K562 (cell line): ENCODE data around the gene SPDYE3. TPM values are rescaled to one million over a fixed set of nuclear protein-coding genes. Genes with fewer than 3 reads are reported as not detected.
A peak's percentile ranks its signal among the peaks of the same experiment; 100 is the strongest.
"Not testable (repeated sequence)": the region's sequence is repeated elsewhere in the genome, so short reads cannot be mapped to it uniquely, and the experiment has no call there.

Experiments used
- AFF1 ChIP-seq, 2 experiments: fragments of 450-650 bp; IDR thresholded peaks; 2 replicates each; pipeline ENCODE4 v1.6.1; 2018; ENCODE audit warnings: mild to moderate bottlenecking in 2 of 2, low read depth in 1 of 2; ENCODE audit not compliant: partially characterized antibody in 2 of 2
- ATF1 ChIP-seq, 2 experiments: fragments of 450-650 bp in 1 of 2; IDR thresholded peaks; 2 replicates each; pipeline ENCODE4 v1.6.1; 2016; ENCODE audit warnings: missing compliant biosample characterization in 1 of 2, missing genetic modification characterization in 1 of 2
- HIVEP1 ChIP-seq: fragments of 250-450 bp; sonication (Bioruptor Pico); IDR thresholded peaks from 2 replicates; pipeline ENCODE4 v1.4.0; 2020; ENCODE audit warnings: mild to moderate bottlenecking
- LEF1 ChIP-seq: fragments of 450-650 bp; IDR thresholded peaks from 2 replicates; pipeline ENCODE4 v1.6.1; 2016; ENCODE audit warnings: mild to moderate bottlenecking
- RHOXF2B ChIP-seq: fragments of 250-450 bp; sonication (Bioruptor Pico); conservative IDR thresholded peaks from 2 replicates; pipeline ENCODE4 v1.5.1; 2021
- SIN3A ChIP-seq, 2 experiments: fragments of 150-350 bp in 1 of 2; IDR thresholded peaks; 2 replicates each; pipeline ENCODE4 v1.6.1; 2011 to 2016; ENCODE audit warnings: borderline replicate concordance in 2 of 2, low read depth in 2 of 2, low read length in 2 of 2, mild to moderate bottlenecking in 2 of 2, moderate library complexity in 2 of 2; ENCODE audit not compliant: control insufficient read depth in 1 of 2
- SMARCA4 ChIP-seq: fragments of 450-650 bp; IDR thresholded peaks from 2 replicates; pipeline ENCODE4 v1.6.1; 2016
- SMARCA5 ChIP-seq: fragments of 450-650 bp; IDR thresholded peaks from 2 replicates; pipeline ENCODE4 v1.6.1; 2016
- TFE3 ChIP-seq: fragments of 450-650 bp; formaldehyde crosslinking; IDR thresholded peaks from 2 replicates; pipeline ENCODE4 v1.4.0; 2020; ENCODE audit warnings: mild to moderate bottlenecking, mixed read lengths
- VEZF1 ChIP-seq: fragments of 200-800 bp; sonication (Bioruptor generic); IDR thresholded peaks from 2 replicates; pipeline ENCODE4 v1.6.1; 2017; ENCODE audit warnings: missing genetic modification characterization, missing compliant biosample characterization
- ZBTB26 ChIP-seq: fragments of 450-650 bp; formaldehyde crosslinking; IDR thresholded peaks from 2 replicates; pipeline ENCODE4 v1.4.0; 2022; ENCODE audit warnings: missing genetic modification characterization
- ZNF23 ChIP-seq: fragments of 250-450 bp; sonication (Bioruptor Pico); IDR thresholded peaks from 2 replicates; pipeline ENCODE4 v1.4.0; 2020; ENCODE audit warnings: mild to moderate bottlenecking
- polyA plus RNA-seq, 8 experiments: library from polyadenylated mRNA; depleted of rRNA in 4 of 8; stranded (reverse) in 5 of 8; unstranded in 3 of 8; fragments of >200 nt; fragmentation: Nextera tagmentation in 2 of 8; fragmentation: Illumina TruSeq in 1 of 8; extraction: Ambion mirVana in 2 of 8; extraction: Trizol in 1 of 8; gene quantifications; 2 replicates each; pipeline versions ENCODE4 v1.2.1 to v1.2.3, GENCODE V29; 2011 to 2014; ENCODE audit warnings: inconsistent platforms in 1 of 8, missing spikeins in 1 of 8
- total RNA-seq, 7 experiments: library from RNA; depleted of rRNA in 6 of 7; stranded (reverse); fragments of >200 nt in 6 of 7; fragmentation: Illumina TruSeq in 2 of 7; extraction: Trizol in 2 of 7; gene quantifications; 2 replicates each; pipeline versions ENCODE4 v1.2.1 to v1.2.3, GENCODE V29; 2011 to 2021; ENCODE audit warnings: low replicate concordance in 1 of 7
- TF ChIP-seq, protein P1 (sequence below): fragments of 250-450 bp; sonication (Bioruptor Pico); IDR thresholded peaks from 2 replicates; pipeline ENCODE4 v1.4.0; 2020
- TF ChIP-seq, protein P2 (sequence below): fragments of 250-450 bp; sonication (Bioruptor Pico); IDR thresholded peaks from 2 replicates; pipeline ENCODE4 v1.9.0; 2021; ENCODE audit warnings: mild to moderate bottlenecking, inconsistent platforms

Gene SPDYE3
- total and polyA plus RNA-seq, 9 of the 15 experiments (the other 6 are each of a cell fraction or from before 2014, with no cell fraction given): 0.04 to 3.3 (median 1.2) TPM; not detected in 6

GRCh38 chr7:100344560-100345287 lies 37.2 kb downstream of the SPDYE3 start (continued):
- peak in 1 of 2 experiments; percentile 76 for TF ChIP-seq AFF1 (IDR thresholded peaks at IDR 0.05; ENCODE audit: low read depth in 1 of 2, partially characterized antibody in 2 of 2)
- TF ChIP-seq, protein P1, sequence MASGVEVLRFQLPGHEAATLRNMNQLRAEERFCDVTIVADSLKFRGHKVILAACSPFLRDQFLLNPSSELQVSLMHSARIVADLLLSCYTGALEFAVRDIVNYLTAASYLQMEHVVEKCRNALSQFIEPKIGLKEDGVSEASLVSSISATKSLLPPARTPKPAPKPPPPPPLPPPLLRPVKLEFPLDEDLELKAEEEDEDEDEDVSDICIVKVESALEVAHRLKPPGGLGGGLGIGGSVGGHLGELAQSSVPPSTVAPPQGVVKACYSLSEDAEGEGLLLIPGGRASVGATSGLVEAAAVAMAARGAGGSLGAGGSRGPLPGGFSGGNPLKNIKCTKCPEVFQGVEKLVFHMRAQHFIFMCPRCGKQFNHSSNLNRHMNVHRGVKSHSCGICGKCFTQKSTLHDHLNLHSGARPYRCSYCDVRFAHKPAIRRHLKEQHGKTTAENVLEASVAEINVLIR (CRISPR knock-in tag): 0 out of 2 replicates have a peak, but pooled peaks have one; percentile 15
- peak; percentile 95 for TF ChIP-seq SMARCA4
- peak; percentile 97 for TF ChIP-seq TFE3 (CRISPR knock-in tag)
- TF ChIP-seq RHOXF2B (CRISPR knock-in tag): 0 out of 2 replicates have a peak, but pooled peaks have one; percentile 15
- TF ChIP-seq ATF1 (CRISPR knock-in tag; IDR thresholded peaks at IDR 0.05): not testable (repeated sequence)
- TF ChIP-seq ATF1 (tag; IDR thresholded peaks at IDR 0.05): peak; percentile 88
- TF ChIP-seq ZNF23 (CRISPR knock-in tag): 0 out of 2 replicates have a peak, but pooled peaks have one; percentile 58
- 0 out of 2 replicates have a peak, but pooled peaks have one; percentile 43 for TF ChIP-seq ZBTB26 (CRISPR knock-in tag)
- TF ChIP-seq VEZF1 (CRISPR knock-in tag): peak; percentile 70
- TF ChIP-seq, protein P2, sequence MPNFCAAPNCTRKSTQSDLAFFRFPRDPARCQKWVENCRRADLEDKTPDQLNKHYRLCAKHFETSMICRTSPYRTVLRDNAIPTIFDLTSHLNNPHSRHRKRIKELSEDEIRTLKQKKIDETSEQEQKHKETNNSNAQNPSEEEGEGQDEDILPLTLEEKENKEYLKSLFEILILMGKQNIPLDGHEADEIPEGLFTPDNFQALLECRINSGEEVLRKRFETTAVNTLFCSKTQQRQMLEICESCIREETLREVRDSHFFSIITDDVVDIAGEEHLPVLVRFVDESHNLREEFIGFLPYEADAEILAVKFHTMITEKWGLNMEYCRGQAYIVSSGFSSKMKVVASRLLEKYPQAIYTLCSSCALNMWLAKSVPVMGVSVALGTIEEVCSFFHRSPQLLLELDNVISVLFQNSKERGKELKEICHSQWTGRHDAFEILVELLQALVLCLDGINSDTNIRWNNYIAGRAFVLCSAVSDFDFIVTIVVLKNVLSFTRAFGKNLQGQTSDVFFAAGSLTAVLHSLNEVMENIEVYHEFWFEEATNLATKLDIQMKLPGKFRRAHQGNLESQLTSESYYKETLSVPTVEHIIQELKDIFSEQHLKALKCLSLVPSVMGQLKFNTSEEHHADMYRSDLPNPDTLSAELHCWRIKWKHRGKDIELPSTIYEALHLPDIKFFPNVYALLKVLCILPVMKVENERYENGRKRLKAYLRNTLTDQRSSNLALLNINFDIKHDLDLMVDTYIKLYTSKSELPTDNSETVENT: 0 out of 2 replicates have a peak, but pooled peaks have one; percentile 22
- peak in 1 of 2 experiments; percentile 37; a peak in 1 of 4 replicates for TF ChIP-seq SIN3A (IDR thresholded peaks at IDR 0.05; ENCODE audit: borderline replicate concordance in 2 of 2, control insufficient read depth in 1 of 2, low read depth in 2 of 2, low read length in 2 of 2)
- 0 out of 2 replicates have a peak, but pooled peaks have one; percentile 49 for TF ChIP-seq HIVEP1
- TF ChIP-seq LEF1: peak; percentile 94
- TF ChIP-seq SMARCA5: peak; percentile 97
